Endothelial cell of umbilical vein (primary cell): ENCODE measurements around the gene CALCOCO2. TPM values are rescaled to one million over a fixed set of nuclear protein-coding genes. Genes with fewer than 3 reads are reported as not detected.

Source experiments
- BruUV-seq: library from RNA; stranded (reverse); fragments of 400-500 nt; replicated peaks from 2 replicates; lab custom pipeline; 2021; lab: Mats Ljungman, UMichigan
- CTCF ChIA-PET: fragments of 300-600, 350-600 bp; sonication (Branson Sonifier 250); formaldehyde crosslinking; loops from one replicate; lab custom pipeline; 2021; ENCODE audit warnings: antibody characterized with exemption, inconsistent platforms; lab: Charles Lee
- POLR2A ChIA-PET: fragments of 300-600, 350-600 bp; sonication (Branson Sonifier 250); formaldehyde crosslinking; loops from one replicate; lab custom pipeline; 2021; ENCODE audit warnings: antibody characterized with exemption, inconsistent platforms; lab: Charles Lee
- DNase-seq: peaks from one replicate; pipeline ENCODE4 v3.0.0-alpha.2; 2011; ENCODE audit warnings: low read depth, low spot score
- FAIRE-seq: peaks from 2 replicates; lab custom pipeline; 2011; peaks lifted over from hg19 to GRCh38; lab: Jason Lieb, UNC
- H2AFZ ChIP-seq: 2 replicates; pipeline ENCODE4 v1.6.0; 2012; ENCODE audit warnings: low read depth, low read length, control low read depth, inconsistent platforms
- H3K27ac ChIP-seq: 2 replicates; pipeline ENCODE4 v1.5.1; 2011; ENCODE audit warnings: low read depth, mild to moderate bottlenecking, control low read depth, low read length, moderate library complexity; ENCODE audit not compliant: insufficient read depth
- H3K27me3 ChIP-seq, 2 experiments: 2 replicates each; pipeline versions ENCODE4 v1.6.0 to v1.6.1; 2011; ENCODE audit warnings: low read length in 2 of 2, mixed read lengths in 1 of 2; ENCODE audit not compliant: control insufficient read depth in 2 of 2, insufficient read depth in 2 of 2
- H3K36me3 ChIP-seq, 2 experiments: 2 replicates in 1 of 2; 3 replicates in 1 of 2; pipeline ENCODE4 v1.5.1; 2011; ENCODE audit warnings: low read length in 2 of 2, mild to moderate bottlenecking in 1 of 2, moderate library complexity in 1 of 2; ENCODE audit not compliant: control insufficient read depth in 2 of 2, insufficient read depth in 2 of 2; ENCODE audit errors: extremely low read depth in 1 of 2
- H3K4me1 ChIP-seq: 3 replicates; pipeline ENCODE4 v1.5.1; 2011; ENCODE audit warnings: mild to moderate bottlenecking, low read length; ENCODE audit not compliant: control insufficient read depth, insufficient read depth; ENCODE audit errors: extremely low read depth
- H3K4me2 ChIP-seq: 2 replicates; pipeline ENCODE4 v1.6.1; 2011; ENCODE audit warnings: low read length, control low read depth, mixed read lengths; ENCODE audit not compliant: insufficient read depth
- H3K4me3 ChIP-seq, 3 experiments: fragments of 200-600 bp in 1 of 3; sonication (generic), shearing (Covaris generic) in 1 of 3; replicated peaks in 1 of 3; 2 replicates each; pipeline ENCODE4 v1.5.1; 2011 to 2016; ENCODE audit warnings: control low read depth in 3 of 3, low read length in 3 of 3, mild to moderate bottlenecking in 2 of 3, inconsistent platforms in 1 of 3, low read depth in 1 of 3, moderate library complexity in 1 of 3; ENCODE audit not compliant: insufficient read depth in 1 of 3
- H3K79me2 ChIP-seq: 2 replicates; pipeline ENCODE4 v1.6.0; 2012; ENCODE audit warnings: low read length, inconsistent platforms; ENCODE audit not compliant: control insufficient read depth, insufficient read depth
- H3K9ac ChIP-seq: replicated peaks from 2 replicates; pipeline ENCODE3; 2011; ENCODE audit warnings: low read length, control low read depth; ENCODE audit not compliant: insufficient read depth; ENCODE audit errors: extremely low read depth
- H3K9me1 ChIP-seq: replicated peaks from 3 replicates; pipeline ENCODE4 v1.6.0; 2011; ENCODE audit warnings: mild to moderate bottlenecking, low read length; ENCODE audit not compliant: control insufficient read depth, insufficient read depth; ENCODE audit errors: extremely low read depth
- H3K9me3 ChIP-seq: replicated peaks from 2 replicates; pipeline ENCODE4 v1.5.1; 2012; ENCODE audit warnings: low read length, inconsistent platforms; ENCODE audit not compliant: control insufficient read depth, insufficient read depth
- H4K20me1 ChIP-seq: replicated peaks from 2 replicates; pipeline ENCODE3; 2011; ENCODE audit warnings: mild to moderate bottlenecking, low read length; ENCODE audit not compliant: control insufficient read depth, insufficient read depth; ENCODE audit errors: extremely low read depth
- EZH2 ChIP-seq: IDR thresholded peaks from 2 replicates; pipeline ENCODE4 v1.6.1; 2012; ENCODE audit warnings: borderline replicate concordance, low read depth, mild to moderate bottlenecking, moderate library complexity, low read length, inconsistent platforms; ENCODE audit not compliant: severe bottlenecking
- FOS ChIP-seq: IDR thresholded peaks from 2 replicates; pipeline ENCODE4 v1.6.1; 2011; ENCODE audit warnings: mild to moderate bottlenecking, low read length, moderate library complexity, borderline replicate concordance; ENCODE audit not compliant: insufficient read depth
- GATA2 ChIP-seq: IDR thresholded peaks from 2 replicates; pipeline ENCODE4 v1.7.0; 2011; ENCODE audit warnings: low read depth, mild to moderate bottlenecking, moderate library complexity, mixed read lengths, low read length; ENCODE audit not compliant: insufficient read length, insufficient read depth
- JUN ChIP-seq: IDR thresholded peaks from 2 replicates; pipeline ENCODE4 v1.6.1; 2011; ENCODE audit warnings: borderline replicate concordance, low read depth; ENCODE audit not compliant: insufficient read length, insufficient read depth
- MAX ChIP-seq: IDR thresholded peaks from 2 replicates; pipeline ENCODE4 v1.6.1; 2011; ENCODE audit not compliant: insufficient read depth, insufficient read length
- MYC ChIP-seq: IDR thresholded peaks from one replicate; pipeline ENCODE4 v1.6.1; 2011; ENCODE audit warnings: mild to moderate bottlenecking, low read depth, low read length
- POLR2A ChIP-seq: IDR thresholded peaks from 2 replicates; pipeline ENCODE4 v1.6.1; 2012; ENCODE audit warnings: low read depth, mild to moderate bottlenecking, control low read depth, low read length
- POLR2AphosphoS5 ChIP-seq: IDR thresholded peaks from 2 replicates; pipeline ENCODE4 v1.6.1; 2012; ENCODE audit warnings: low read depth, mild to moderate bottlenecking, control low read depth, low read length, moderate library complexity; ENCODE audit not compliant: insufficient read depth
- dilution Hi-C: fragments of 300-500 bp; cut with MboI; formaldehyde crosslinking; loops from one replicate; pipeline ENCODE4 v1.15.0; 2019; ENCODE audit warnings: low sequenced_read_pairs; ENCODE audit not compliant: extremely low pct_ligation_motif_present
- intact Hi-C: fragments of 100-400 bp; cut with micrococcal nuclease; formaldehyde crosslinking; loops from one replicate; pipeline ENCODE4 v1.10.0; 2022
- polyA plus RNA-seq, 4 experiments: library from polyadenylated mRNA; depleted of rRNA in 3 of 4; stranded (reverse) in 3 of 4; unstranded in 1 of 4; fragments of >200 nt; gene quantifications; 2 replicates each; pipeline versions ENCODE4 v1.2.1 to v1.2.3, GENCODE V29; 2011 to 2012; ENCODE audit warnings: missing spikeins in 1 of 4
- total RNA-seq: library from RNA; stranded (reverse); gene quantifications from 2 replicates; pipeline ENCODE4 v1.2.3, GENCODE V29; 2021
- TF ChIP-seq, protein P1 (sequence below), 2 donors: IDR thresholded peaks; 1 replicate in 1 of 2; 2 replicates in 1 of 2; pipeline ENCODE4 v1.5.1; 2011; ENCODE audit warnings: low read length in 2 of 2, mild to moderate bottlenecking in 2 of 2, moderate library complexity in 2 of 2, control low read depth in 1 of 2, inconsistent platforms in 1 of 2, low read depth in 1 of 2; ENCODE audit not compliant: insufficient read depth in 1 of 2; ENCODE audit errors: extremely low read depth in 1 of 2

CALCOCO2 gene
- total and polyA plus RNA-seq, 2 donors (not counting 3 experiments of a cell fraction or from before 2014, with no cell fraction given) = 20.6 to 64.9 TPM

- FAIRE-seq (peak; percentile 91), DNase-seq (peak; percentile 96)
- ChIA-PET POLR2A (interaction anchor here (0.5 to 3.7 kb wide), 2 partner anchors 15 to 272 kb away, joined by 5 to 20 read pairs; partner anchors contain the start of gene ATP5MC1), CTCF (interaction anchor here (0.6 to 2.9 kb wide), 7 partner anchors 16 to 382 kb away, joined by 3 to 16 read pairs (median 4); partner anchors contain the start of gene ATP5MC1)
- H4K20me1 ChIP-seq = peaks cover 12% of the 10 kb centered on the region
- TF ChIP-seq POLR2AphosphoS5 (peak; percentile 98), GATA2 (no peak), MAX (no peak), JUN (no peak), FOS (no peak), EZH2 (no peak), MYC (no peak), POLR2A (peak; percentile 82)
- TF ChIP-seq, protein P1, sequence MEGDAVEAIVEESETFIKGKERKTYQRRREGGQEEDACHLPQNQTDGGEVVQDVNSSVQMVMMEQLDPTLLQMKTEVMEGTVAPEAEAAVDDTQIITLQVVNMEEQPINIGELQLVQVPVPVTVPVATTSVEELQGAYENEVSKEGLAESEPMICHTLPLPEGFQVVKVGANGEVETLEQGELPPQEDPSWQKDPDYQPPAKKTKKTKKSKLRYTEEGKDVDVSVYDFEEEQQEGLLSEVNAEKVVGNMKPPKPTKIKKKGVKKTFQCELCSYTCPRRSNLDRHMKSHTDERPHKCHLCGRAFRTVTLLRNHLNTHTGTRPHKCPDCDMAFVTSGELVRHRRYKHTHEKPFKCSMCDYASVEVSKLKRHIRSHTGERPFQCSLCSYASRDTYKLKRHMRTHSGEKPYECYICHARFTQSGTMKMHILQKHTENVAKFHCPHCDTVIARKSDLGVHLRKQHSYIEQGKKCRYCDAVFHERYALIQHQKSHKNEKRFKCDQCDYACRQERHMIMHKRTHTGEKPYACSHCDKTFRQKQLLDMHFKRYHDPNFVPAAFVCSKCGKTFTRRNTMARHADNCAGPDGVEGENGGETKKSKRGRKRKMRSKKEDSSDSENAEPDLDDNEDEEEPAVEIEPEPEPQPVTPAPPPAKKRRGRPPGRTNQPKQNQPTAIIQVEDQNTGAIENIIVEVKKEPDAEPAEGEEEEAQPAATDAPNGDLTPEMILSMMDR (IDR thresholded peaks at IDR 0.05; ENCODE audit: extremely low read depth in 1 of 2, insufficient read depth in 1 of 2, low read depth in 1 of 2, low read length in 2 of 2) = peak in 1 of 2 donors; percentile 8
- dilution Hi-C loops (no loop called here), intact Hi-C loops (loop anchor here (1.0 to 2.0 kb wide), 2 partner anchors 16 to 37 kb away; partner anchors contain the start of genes ATP5MC1 and SNF8)
- H3K9ac ChIP-seq = peak within 1 kb of the TSS; percentile 91
- H3K27ac ChIP-seq = peak within 1 kb of the TSS; percentile 89
- H3K79me2 ChIP-seq = peaks cover 47% of the 10 kb centered on the region
- H2AFZ ChIP-seq = peak within 1 kb of the TSS; percentile 88
- peaks cover 27% of the 10 kb centered on the region for H3K4me1 ChIP-seq
- no peaks in the 10 kb centered on the region for H3K9me1 ChIP-seq
- peak within 1 kb of the TSS; percentile 87 for H3K4me2 ChIP-seq
- BruUV-seq = no TSS peak
- peaks cover 9 to 10% of the 10 kb centered on the region in 2 experiments for H3K36me3 ChIP-seq
- H3K4me3 ChIP-seq = peak within 1 kb of the TSS; percentile 50 to 84 (median 68)
- H3K9me3 ChIP-seq = no peaks in the 10 kb centered on the region
- H3K27me3 ChIP-seq = no peaks in the 10 kb centered on the region
Observed at GRCh38 chr17:48908047-48908843, 77.4 kb downstream of the CALCOCO2 start, which contains the start of gene UBE2Z. TSS of gene UBE2Z (plus strand) at chr17:48908407. CDS start at chr17:48908504, 97 bp downstream.
